ENCODE measurements around the gene ST7.
A peak's percentile ranks its signal among the peaks of the same experiment; 100 is the strongest.

Gene ST7

GRCh38 chr7:117069379-117069778 lies 116.1 kb downstream of the ST7 start:
- DNase-seq = no peak

GRCh38 chr7:117071551-117071950 lies 118.2 kb downstream of the ST7 start:
- no peak for DNase-seq

DNA sequence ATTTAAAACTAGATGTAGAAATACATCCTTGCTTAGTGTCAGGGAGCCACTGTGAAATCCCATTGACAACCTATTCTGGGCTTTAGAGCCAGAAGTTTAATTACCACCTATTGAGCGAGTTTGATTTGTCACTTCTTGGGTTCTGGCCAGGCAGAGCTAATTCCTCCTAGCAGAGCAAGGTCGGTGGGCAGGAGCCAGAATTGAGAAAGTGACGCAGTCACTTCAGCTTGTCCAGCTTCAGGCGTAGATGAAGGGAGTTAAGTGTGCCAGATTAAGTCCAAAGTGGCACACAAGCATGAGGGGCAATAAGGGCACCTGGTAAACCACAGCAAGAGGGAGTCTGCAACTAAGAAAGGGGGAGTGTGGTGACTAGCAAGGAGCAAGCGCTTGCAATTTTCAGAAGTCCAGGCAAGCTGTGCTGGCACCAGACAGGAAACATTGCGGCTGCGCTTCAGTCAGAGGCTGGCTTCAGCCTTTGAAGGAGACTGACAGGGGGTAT lies 119.4 kb downstream of the ST7 start:
- no peak for DNase-seq

DNA sequence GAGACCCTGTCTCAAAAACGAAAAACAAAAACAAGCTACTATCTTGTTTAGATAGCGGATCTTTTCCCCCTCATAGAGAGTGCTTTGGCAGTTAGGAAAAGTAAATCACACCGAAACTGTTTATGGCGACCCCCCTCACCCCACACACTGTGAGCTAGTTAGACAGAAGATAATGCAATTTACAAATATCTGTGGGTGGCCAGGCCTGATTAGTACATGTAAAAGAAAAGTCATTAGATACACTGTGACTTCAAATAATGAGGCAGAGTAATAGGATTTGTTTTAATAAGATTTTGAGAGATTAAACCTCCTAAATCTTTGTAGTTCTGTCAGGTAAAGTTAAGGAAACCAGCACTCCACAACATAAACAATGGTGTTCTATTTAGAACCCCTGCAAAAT lies 121.1 kb downstream of the ST7 start:
- no peak for DNase-seq

GRCh38 chr7:117075934-117076333 lies 122.6 kb downstream of the ST7 start:
- DNase-seq = no peak

DNA sequence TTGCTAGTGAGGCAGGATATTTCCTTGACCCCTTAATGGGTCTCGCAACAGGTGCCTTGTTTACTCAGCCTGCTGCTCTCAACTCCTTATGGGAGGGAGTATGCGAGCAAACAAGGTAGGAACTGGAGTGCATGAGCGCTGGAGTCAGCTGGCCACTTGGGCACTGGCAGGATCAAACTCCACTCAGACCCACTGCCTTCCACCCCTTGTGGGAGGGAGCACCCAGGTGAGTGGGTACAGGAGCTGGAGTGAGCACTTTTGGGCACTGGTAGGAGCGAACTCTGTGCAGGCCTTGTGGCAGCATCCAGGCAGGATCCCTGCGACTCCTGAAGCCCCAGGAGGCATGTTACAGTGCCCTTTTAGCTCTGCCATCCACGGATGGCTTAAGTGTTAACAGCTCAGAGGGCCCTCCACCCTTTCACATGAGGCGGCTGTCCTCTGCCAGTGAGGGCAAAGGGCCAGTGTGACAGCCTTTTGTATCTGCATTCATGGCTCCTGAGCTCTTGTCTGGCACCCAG lies 123.2 kb downstream of the ST7 start:
- no peak for DNase-seq

DNA sequence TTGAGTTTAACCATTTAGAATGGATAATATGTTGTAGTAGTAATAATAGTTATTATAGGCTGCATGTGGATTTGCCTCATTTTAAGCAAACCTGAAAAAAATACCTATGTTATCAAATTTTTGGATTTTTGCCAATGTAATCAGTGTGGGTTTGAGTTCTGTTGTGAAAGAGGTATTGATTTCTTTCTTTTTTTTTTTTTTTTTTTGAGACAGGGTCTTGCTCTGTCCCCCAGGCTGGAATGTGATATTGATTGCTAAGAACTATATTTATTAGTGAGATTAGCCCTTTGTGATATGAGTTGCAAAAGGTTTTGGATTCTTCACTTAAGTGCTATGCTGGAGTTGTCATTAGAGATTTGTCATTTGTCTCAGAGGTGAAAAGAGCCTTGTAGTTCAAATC lies 124.4 kb downstream of the ST7 start:
- no peak for DNase-seq

GRCh38 chr7:117082647-117083046 lies 129.3 kb downstream of the ST7 start:
- DNase-seq = no peak

DNA sequence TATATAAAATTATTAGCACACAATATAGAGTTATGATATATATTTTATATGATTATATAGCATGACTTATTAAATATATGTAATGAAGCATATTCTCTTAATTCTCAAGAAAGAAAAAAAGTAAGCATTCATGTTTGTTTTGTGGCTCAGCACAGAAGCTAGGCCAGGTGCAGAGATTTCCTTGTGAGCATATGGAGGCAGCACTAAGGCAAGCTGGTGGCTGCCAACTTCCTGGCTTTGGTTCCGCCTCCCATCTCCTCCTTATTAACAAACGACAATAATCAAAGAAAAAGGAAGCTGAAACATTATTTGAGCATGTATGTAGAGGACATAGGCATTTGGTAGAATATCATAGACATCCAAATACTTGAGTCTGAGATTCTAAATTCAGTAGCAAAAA lies 130.3 kb downstream of the ST7 start:
- DNase-seq = no peak

GRCh38 chr7:117084286-117084685 lies 131.0 kb downstream of the ST7 start:
- DNase-seq = no peak

DNA sequence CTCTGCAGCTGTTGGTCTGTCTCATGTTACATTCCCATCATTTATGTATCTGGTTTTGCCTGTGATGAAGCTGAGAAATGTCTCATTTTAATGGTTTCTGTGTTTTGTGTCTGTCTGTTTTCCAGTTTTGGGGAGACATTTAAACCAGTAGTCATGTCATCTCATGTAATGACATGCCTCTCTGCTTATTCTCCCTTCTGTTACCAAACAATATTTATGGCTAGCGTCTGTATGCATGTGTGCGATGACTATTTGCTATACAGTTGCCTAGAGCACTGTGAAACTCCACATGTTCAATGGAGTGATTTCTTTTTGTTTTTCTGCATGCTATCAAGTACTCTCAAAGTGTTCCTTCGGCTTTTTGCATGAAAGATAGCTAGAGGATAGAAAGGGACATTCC lies 132.0 kb downstream of the ST7 start:
- no peak for DNase-seq

DNA sequence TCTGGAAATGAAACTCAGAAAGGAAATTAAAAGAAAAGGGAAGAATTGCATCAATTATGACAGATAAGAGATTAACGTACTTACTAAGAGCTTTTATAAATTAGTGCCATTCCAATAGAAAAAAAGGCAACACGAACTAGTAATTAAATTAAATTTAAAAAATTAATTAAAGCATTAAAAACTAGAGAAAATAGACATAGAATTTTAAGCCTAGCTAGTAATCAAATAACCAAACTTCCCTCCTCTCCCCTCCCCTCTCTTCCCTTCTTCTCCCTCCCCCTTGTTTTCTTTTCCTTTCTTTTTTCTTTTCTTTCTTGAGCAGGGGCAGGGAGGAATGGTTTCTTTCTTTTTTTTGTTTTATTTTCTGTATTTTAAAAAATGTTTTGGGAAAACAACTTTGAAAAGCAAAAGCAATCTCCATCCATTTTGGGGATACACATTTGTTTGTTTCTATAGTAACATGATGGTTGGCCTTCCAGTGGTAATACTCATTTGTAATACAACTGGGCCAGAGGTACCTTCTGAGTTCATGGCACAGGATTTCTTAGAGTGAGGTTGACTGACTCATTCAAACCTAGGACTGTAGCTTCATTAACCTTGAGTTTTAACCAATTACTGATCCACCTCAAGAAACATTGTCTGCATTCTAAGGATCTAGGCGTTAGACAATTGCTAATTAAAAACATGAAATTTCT lies 132.6 kb downstream of the ST7 start:
- DNase-seq = no peak

DNA sequence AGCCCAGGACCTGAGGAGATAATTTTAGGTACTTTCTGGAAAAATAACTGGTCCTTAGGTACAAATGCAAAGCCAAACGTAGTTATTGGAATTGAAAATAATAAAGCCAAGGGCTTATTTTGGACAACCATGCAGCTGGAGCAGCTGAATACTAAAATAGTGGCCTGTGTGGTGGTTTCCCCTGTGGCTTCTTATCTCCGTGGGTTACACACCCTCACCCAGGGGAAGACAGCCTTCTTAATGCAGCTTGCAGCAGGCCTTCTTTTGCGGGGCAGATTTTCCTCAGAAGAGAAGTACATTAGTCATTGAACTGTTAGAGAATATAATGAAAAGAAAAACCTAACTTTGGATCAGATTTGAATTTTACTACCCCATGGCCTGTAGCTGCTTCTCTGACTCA lies 133.5 kb downstream of the ST7 start:
- DNase-seq = no peak

GRCh38 chr7:117087639-117088396 lies 134.5 kb downstream of the ST7 start:
- DNase-seq = no peak

DNA sequence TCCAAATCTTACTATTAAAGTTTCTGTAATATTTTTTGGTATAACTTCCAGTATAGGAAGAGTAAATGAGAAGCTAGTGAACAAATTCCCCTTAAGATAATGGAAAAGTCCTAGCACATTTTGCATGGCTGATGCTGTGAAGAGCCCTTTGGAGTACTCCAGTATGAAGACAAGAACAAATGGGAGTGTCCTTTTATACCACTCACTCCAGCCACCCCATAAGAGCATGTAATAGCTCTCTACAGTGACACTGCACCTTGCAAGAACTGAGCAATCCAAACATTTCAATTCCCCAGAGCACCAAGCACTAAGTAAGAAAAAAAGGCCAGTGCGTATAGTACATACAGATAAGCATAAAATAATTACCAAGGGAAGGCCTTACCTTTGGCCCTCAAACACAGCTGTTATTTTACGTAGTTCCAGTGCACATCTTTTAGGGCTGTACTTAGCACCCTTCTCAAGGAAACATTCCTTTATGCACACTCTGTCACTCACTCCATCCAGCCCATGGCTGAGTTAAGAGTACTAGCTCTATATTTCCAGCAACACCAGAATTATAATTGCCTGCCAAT lies 135.4 kb downstream of the ST7 start:
- no peak for DNase-seq

DNA sequence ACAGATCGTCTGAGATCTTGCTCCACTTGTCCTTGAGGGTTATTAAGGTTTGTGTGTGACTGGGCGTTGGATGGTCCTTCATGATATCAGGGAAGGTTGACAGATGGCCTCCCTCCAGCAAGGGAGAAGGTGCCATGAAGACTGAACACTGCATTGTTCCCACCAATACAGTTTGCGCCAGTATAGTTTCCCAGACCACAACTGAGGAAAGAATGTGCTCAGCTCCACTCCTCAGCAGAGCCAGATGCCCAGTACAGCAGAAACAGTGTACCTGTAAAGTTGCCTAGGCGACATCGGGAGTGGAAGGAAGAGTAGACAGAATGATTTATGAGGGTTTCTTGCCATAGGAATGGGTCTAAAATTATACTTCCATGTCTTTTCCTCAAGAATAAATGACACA lies 137.5 kb downstream of the ST7 start:
- DNase-seq = peak; percentile 39 to 59

GRCh38 chr7:117091721-117092120 lies 138.4 kb downstream of the ST7 start:
- DNase-seq = no peak

DNA sequence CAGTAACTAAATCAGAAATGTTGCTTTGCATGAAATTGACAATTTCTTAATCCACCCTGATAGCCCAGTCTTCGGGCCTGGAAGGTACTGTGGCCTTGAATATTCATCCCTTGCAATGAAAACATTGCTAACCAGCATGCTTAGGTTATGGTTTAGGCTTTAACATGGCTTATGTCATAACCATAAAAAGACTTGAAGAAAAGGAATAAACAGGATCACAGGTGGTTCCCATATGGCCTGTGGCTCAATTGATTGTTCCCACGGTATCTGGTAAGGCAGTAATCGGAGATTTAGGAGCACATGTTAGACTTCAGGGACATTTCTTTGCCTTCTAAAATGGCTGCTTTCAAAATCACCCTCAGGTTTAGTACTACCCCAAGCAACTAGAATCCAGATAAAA lies 139.5 kb downstream of the ST7 start:
- no peak for DNase-seq

DNA sequence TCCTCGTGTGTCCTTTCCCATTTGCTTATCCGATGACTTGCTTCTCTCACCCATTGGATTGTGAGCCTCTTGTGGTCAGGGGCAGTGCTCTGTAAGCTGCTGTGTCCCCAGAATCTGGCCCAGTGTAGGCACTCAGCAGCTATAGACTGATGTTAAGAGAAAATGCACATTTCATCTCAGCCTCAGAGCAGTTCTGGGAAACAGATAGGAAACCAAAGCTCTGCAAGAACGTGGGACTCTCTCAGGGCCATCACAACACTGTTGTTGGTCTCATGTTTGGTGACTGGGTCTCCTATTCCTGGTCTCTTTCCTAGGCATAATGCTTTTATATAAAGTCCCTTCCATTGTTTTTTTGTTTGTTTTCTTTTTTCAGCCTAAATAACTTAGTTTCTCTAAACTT lies 141.2 kb downstream of the ST7 start:
- DNase-seq = no peak

DNA sequence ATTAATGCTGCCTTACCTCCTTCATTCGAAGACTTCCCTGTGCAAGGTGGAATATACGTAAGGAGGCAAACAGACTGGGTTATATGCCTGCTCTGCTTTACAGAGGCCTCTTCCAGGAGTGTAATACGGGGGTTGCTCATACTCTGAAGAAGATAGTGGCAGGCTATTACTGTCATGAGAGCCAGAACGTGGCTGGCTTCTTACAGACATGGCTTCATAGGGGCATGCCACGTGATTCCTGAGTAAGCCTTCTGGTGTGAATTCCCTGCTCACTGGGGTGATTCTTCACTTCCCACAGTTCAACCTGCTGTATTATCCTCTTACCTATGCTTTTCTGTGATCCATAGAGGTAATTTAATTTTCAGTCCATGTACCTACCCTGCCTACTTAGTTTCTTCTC lies 141.8 kb downstream of the ST7 start:
- DNase-seq = no peak

DNA sequence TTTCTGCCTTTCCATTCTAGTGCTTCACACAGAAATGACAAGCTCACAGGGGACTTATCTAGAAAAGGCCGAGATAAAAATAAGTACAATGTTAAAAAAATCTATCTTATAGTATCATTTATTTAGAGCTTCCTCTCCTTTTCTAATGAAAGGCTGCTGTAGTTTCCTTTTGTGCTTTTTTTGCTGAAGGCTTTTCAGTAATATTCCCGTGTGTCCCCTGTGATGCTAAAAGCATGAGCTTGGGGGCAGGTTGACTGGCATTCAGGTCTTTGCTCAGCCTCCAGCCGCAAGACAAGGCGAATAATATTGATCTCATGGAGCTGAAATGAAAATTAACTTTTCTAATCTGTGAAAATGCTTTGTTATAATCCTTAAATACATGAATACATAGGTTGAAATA lies 143.0 kb downstream of the ST7 start:
- DNase-seq = no peak

DNA sequence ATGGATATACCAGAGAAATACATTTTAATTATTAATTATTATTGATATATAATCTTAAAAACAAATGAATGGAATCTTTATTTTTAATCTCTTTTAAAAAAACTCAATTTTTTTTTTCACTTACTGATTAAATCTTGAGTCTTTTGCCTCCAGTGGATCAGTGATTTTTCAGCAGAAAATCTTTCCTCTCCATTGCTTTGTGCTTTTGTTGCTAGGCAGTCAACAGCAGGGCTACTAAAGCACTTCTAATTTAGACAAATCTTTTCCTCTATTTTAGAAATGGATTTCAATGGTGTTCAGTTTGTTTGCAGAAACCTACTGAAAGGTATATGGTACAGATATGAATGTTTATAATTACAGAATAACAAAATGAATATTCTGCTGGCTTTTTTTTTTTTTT lies 143.6 kb downstream of the ST7 start:
- no peak for DNase-seq

DNA sequence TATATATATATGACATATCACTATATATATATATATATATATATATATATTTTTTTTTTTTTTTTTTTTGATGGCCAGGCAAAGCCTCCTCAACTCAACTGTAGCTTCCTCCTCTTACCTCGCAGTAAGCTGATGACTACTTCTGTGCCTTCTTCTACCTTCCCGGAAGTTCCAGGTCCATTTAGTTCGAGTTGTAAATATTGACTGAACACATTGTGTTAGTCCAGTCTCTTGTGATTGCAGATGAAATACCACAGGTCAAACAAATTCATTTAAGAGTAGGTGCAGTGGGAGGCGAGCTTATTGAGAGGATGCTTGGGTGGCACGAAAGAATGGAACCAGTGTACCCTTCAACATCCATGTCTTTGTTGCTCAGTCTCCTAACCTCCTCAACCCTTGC lies 144.6 kb downstream of the ST7 start:
- no peak for DNase-seq

DNA sequence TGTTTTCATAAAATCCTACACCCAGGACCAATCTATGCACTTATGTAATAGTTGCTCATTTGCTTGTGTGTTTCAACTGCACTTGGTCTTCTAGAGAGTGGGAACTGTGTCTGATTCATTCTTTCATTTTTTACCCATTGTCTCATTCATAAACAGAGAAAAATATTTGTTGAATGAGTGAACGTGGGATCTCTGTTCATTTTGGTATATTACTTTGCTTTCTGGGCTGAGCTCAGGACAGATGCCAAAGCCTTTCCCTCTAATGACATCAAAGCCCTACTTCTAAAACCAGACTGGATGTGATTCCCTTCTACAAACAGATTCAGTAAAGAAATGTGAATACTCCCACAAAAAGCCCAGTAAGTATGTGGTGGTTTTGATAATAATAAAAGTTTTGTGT lies 145.2 kb downstream of the ST7 start:
- DNase-seq = no peak

Measured in NCI-H526 (cell line).